ENCODE results near the gene DNAJB1. TPM values are rescaled to one million over a fixed set of nuclear protein-coding genes. Genes with fewer than 3 reads are reported as not detected.

DNAJB1 gene
- polyA plus RNA-seq, 6 donors from 2014 or later: 73.1 to 113 (median 75.9) TPM

DNA sequence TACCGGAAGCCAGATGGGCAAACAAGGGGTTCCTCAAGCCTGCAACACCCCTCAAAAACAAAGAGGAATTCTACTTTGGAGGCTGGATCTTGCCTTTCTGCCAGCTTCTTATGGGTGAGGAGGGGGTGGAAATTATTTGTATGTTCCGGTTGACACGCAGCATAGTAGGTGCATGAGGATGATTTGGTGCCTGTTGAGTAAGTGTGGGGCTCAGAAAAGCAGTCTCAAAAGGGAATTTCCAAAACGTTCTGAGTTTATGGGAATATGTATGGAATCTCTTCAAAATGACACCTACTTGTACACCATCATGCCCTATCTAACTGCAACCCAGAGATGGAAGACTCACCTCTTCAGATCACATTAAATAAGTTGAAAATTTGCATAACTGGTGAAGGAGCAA lies 8.2 kb upstream of the DNAJB1 start:
- H3K4me1 Mint-ChIP-seq: peaks cover 26 to 60% (median 45%) of the 10 kb centered on the region in 3 donors
- H3K4me3 Mint-ChIP-seq: peak overlapping the region in 2 of 8 donors; percentile 32 to 91
- no peaks in the 10 kb centered on the region for H3K27me3 Mint-ChIP-seq
- H3K27ac Mint-ChIP-seq: peak overlapping the region in 3 of 6 donors; percentile 29 to 58 (median 49)
- peaks cover 0 to 2% (median 0%) of the 10 kb centered on the region in 7 donors for H3K9me3 Mint-ChIP-seq
- ATAC-seq (ENCODE audit: low read depth in 2 of 2): no peak
- DNase-seq: no peak
- H3K36me3 Mint-ChIP-seq: no peaks in the 10 kb centered on the region

- peak overlapping the region in 1 of 6 donors; percentile 57 for H3K27ac Mint-ChIP-seq
- H3K4me1 Mint-ChIP-seq: peaks cover 24 to 53% (median 39%) of the 10 kb centered on the region in 3 donors
- DNase-seq (no peak), ATAC-seq (ENCODE audit: low read depth in 2 of 2) (no peak)
- peak overlapping the region in 2 of 8 donors; percentile 56 to 91 for H3K4me3 Mint-ChIP-seq
- no peaks in the 10 kb centered on the region for H3K27me3 Mint-ChIP-seq
- peaks cover 0 to 2% (median 0%) of the 10 kb centered on the region in 7 donors for H3K9me3 Mint-ChIP-seq
- H3K36me3 Mint-ChIP-seq: no peaks in the 10 kb centered on the region
Measured at GRCh38 chr19:14525729-14526128, 7.5 kb upstream of the DNAJB1 start.

DNA sequence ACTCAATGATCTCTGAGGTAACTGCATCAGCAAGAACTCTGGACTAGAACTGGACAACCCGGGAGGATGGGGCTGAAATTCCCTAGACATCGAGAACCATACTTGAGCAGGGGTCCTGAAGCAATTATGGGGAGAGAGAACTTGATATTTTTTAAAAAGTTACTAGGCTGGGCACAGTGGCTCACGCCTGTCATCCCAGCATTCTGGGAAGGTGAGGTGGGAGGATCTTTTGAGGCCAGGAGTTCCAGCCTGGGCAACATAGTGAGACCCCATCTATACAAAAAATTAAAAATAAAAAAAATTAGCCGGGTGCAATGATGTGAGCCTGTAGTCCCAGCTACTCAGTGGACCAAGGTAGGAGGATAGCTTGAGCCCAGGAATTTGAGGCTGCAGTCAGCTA lies 2.3 kb upstream of the DNAJB1 start:
- Mint-ChIP-seq H3K27ac (peak overlapping the region in 2 of 6 donors; percentile 60 to 99), H3K4me1 (peaks cover 35 to 65% (median 50%) of the 10 kb centered on the region in 3 donors), H3K9me3 (peaks cover 0 to 5% (median 0%) of the 10 kb centered on the region in 7 donors), H3K36me3 (peaks cover 5 to 9% of the 10 kb centered on the region in 2 donors), H3K4me3 (peak overlapping the region in 2 of 8 donors; percentile 9 to 22), H3K27me3 (no peaks in the 10 kb centered on the region)
- ATAC-seq (ENCODE audit: low read depth in 2 of 2) (no peak), DNase-seq (no peak)

- Mint-ChIP-seq H3K4me1 (peaks cover 40 to 70% (median 56%) of the 10 kb centered on the region in 3 donors), H3K4me3 (peak overlapping the region; percentile 43 to 96 (median 83)), H3K36me3 (peaks cover 10 to 15% of the 10 kb centered on the region in 2 donors), H3K27me3 (no peaks in the 10 kb centered on the region), H3K9me3 (peaks cover 0 to 5% (median 0%) of the 10 kb centered on the region in 7 donors), H3K27ac (peak overlapping the region; percentile 58 to 99 (median 94))
- DNase-seq (no peak), ATAC-seq (ENCODE audit: low read depth in 2 of 2) (no peak)
Measured at GRCh38 chr19:14519860-14520407, 1.7 kb upstream of the DNAJB1 start.

GRCh38 chr19:14519245-14519859 lies 1.2 kb upstream of the DNAJB1 start:
- Mint-ChIP-seq H3K27ac (peak overlapping the region; percentile 92 to 99 (median 97)), H3K4me1 (peaks cover 46 to 74% (median 62%) of the 10 kb centered on the region in 3 donors), H3K9me3 (peaks cover 0 to 5% (median 0%) of the 10 kb centered on the region in 7 donors), H3K27me3 (no peaks in the 10 kb centered on the region), H3K4me3 (peak overlapping the region; percentile 81 to 96 (median 91)), H3K36me3 (peaks cover 14 to 20% of the 10 kb centered on the region in 2 donors)
- ATAC-seq (ENCODE audit: low read depth in 2 of 2) (no peak), DNase-seq (no peak)

DNA sequence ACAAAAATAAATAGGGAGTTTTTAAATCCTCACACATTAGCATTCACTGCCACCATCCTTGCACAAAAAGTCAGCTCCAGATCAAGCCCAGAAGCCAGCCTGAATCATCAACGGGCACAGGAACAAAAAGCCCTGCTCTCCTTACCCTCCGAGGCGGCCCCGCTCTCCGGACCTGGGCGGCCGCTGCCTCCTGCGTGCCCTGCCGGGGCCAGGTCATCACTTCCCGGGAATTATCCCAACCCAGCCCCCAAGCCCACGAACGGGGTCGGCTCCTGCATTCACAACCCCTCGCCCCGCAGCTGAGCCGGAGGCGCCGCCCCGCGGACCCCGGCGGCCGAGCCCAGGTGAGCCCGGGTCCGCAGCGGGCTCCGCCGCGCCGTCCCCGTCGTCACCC lies 754 bp downstream of the DNAJB1 start:
- Mint-ChIP-seq H3K4me3 (peak overlapping the region; percentile 85 to 98 (median 94)), H3K4me1 (peaks cover 37 to 65% (median 58%) of the 10 kb centered on the region in 3 donors), H3K27ac (peak overlapping the region in 5 of 6 donors; percentile 81 to 93 (median 86)), H3K9me3 (peaks cover 0 to 2% (median 0%) of the 10 kb centered on the region in 7 donors), H3K36me3 (peaks cover 14 to 20% of the 10 kb centered on the region in 2 donors), H3K27me3 (no peaks in the 10 kb centered on the region)
- no peak for DNase-seq
- no peak for ATAC-seq (ENCODE audit: low read depth in 2 of 2)

GRCh38 chr19:14516746-14517438 lies 1.3 kb downstream of the DNAJB1 start:
- ATAC-seq (ENCODE audit: low read depth in 2 of 2) (no peak), DNase-seq (no peak)
- Mint-ChIP-seq H3K9me3 (peaks cover 0 to 2% (median 0%) of the 10 kb centered on the region in 7 donors), H3K27me3 (no peaks in the 10 kb centered on the region), H3K4me3 (peak overlapping the region; percentile 85 to 97 (median 92)), H3K27ac (peak overlapping the region in 5 of 6 donors; percentile 81 to 93 (median 86)), H3K36me3 (peaks cover 14 to 20% of the 10 kb centered on the region in 2 donors), H3K4me1 (peaks cover 34 to 60% (median 52%) of the 10 kb centered on the region in 3 donors)

DNA sequence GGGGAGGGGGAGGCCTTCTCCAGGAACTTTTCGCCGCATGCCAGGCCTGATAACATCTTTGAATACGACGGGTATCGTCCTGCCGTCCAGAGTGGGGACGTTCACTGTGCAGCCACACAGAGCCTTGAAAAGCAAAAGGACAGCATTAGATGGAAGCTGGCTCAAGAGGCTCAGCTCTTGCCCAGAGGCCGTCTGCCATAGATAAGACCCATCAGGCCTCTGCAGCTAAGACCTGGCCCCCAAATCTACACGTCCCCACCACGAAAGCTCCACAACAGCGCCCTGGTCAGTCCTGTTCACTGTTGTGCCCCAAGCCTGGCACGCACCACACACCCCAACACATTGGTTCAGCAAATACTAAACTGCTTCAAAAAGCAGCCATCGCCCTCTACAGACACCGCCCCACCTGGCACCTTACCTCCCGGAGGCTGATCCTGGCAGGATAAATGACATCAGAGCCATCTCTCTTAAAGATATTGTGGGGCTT lies 2.1 kb downstream of the DNAJB1 start:
- peak overlapping the region; percentile 47 to 97 (median 90) for H3K4me3 Mint-ChIP-seq
- H3K9me3 Mint-ChIP-seq: peaks cover 0 to 2% (median 0%) of the 10 kb centered on the region in 7 donors
- peak overlapping the region in 3 of 6 donors; percentile 63 to 77 (median 72) for H3K27ac Mint-ChIP-seq
- no peaks in the 10 kb centered on the region for H3K27me3 Mint-ChIP-seq
- H3K4me1 Mint-ChIP-seq: peaks cover 34 to 57% (median 46%) of the 10 kb centered on the region in 3 donors
- peaks cover 14 to 20% of the 10 kb centered on the region in 2 donors for H3K36me3 Mint-ChIP-seq
- ATAC-seq (ENCODE audit: low read depth in 2 of 2) (no peak), DNase-seq (no peak)

GRCh38 chr19:14515501-14516047 lies 2.6 kb downstream of the DNAJB1 start:
- Mint-ChIP-seq H3K4me1 (peaks cover 34 to 57% (median 46%) of the 10 kb centered on the region in 3 donors), H3K36me3 (peaks cover 14 to 20% of the 10 kb centered on the region in 2 donors), H3K4me3 (peak overlapping the region; percentile 47 to 97 (median 80)), H3K27ac (peak overlapping the region in 5 of 6 donors; percentile 44 to 85 (median 73)), H3K9me3 (peaks cover 0 to 2% (median 0%) of the 10 kb centered on the region in 7 donors), H3K27me3 (no peaks in the 10 kb centered on the region)
- ATAC-seq (ENCODE audit: low read depth in 2 of 2) (no peak), DNase-seq (no peak)

DNA sequence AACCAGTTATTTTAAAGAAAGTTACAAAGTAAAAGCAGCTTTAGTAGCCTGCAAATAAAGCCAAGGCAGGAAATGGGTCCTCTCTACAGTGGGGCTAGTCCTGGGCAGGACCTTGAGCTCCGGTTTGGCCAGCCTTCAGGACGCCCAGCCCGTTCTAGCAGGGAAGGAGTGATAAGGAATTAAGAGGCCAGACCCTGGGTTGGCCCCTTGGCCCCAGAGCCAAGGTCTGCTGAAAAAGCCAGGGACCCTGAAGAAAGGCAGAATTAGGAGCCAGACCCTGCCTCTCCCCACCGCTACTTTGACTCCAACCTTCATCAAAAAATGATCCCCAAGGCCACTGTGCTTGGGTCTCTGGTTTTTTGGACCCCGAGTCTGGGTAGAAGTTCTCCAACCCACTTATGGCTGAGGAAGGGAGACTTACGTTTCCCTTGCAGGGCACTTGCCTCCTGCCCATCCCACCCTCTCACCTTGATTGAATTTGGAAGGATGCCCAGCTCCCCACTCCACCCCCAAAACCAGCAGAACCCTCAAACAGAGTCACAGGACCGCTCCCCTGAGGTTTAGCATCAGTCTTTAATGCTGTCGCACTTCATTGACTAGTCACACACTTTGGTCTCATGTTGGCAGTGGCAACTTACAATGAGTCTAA lies 3.9 kb downstream of the DNAJB1 start:
- no peak for DNase-seq
- H3K4me1 Mint-ChIP-seq: peaks cover 29 to 50% (median 41%) of the 10 kb centered on the region in 3 donors
- peaks cover 14 to 20% of the 10 kb centered on the region in 2 donors for H3K36me3 Mint-ChIP-seq
- ATAC-seq (ENCODE audit: low read depth in 2 of 2): no peak
- peak overlapping the region in 4 of 6 donors; percentile 41 to 86 (median 64) for H3K27ac Mint-ChIP-seq
- no peaks in the 10 kb centered on the region for H3K27me3 Mint-ChIP-seq
- peak overlapping the region in 4 of 8 donors; percentile 5 to 97 (median 31) for H3K4me3 Mint-ChIP-seq
- no peaks in the 10 kb centered on the region for H3K9me3 Mint-ChIP-seq

DNA sequence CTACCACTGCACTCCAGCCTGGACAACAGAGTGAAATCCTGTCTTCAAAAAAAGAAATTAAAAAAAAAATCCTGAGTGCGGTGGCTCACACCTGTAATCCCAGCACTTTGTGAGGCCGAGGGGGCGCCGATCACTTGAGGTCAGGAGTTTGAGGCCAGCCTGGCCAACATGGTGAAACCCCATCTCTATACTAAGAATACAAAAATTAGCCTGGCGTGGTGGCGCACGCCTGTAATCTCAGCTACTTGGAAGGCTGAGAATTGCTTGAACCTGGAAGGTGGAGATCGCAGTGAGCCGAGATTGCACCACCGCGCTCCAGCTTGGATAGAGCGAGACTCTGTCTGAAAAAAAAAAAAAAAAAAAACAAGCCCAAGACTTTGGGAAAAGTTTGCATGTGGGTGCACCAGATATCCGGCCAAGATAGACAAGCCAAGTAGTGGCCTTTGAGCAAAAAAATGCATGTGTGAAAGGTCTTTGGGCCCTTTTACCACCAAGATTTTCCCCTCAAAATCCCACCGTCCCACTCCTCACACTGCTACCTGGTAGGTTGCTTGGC lies 5.7 kb downstream of the DNAJB1 start:
- no peak for ATAC-seq (ENCODE audit: low read depth in 2 of 2)

GRCh38 chr19:14511229-14511593 lies 7.0 kb downstream of the DNAJB1 start:
- Mint-ChIP-seq H3K36me3 (peaks cover 9 to 16% of the 10 kb centered on the region in 2 donors), H3K27ac (no peak overlapping the region), H3K4me1 (peaks cover 16 to 31% (median 21%) of the 10 kb centered on the region in 3 donors), H3K4me3 (no peak overlapping the region), H3K9me3 (no peaks in the 10 kb centered on the region), H3K27me3 (no peaks in the 10 kb centered on the region)
- DNase-seq (no peak), ATAC-seq (ENCODE audit: low read depth in 2 of 2) (no peak)

More for the DNA sequence above, 5.7 kb downstream of the DNAJB1 start:
- no peak overlapping the region for H3K27ac Mint-ChIP-seq
- no peak overlapping the region for H3K4me3 Mint-ChIP-seq
- no peaks in the 10 kb centered on the region for H3K27me3 Mint-ChIP-seq
- peaks cover 14 to 20% of the 10 kb centered on the region in 2 donors for H3K36me3 Mint-ChIP-seq
- no peak for DNase-seq
- no peaks in the 10 kb centered on the region for H3K9me3 Mint-ChIP-seq
- peaks cover 28 to 42% (median 32%) of the 10 kb centered on the region in 3 donors for H3K4me1 Mint-ChIP-seq
